GM12865 (cell line): ENCODE measurements around the gene MLN.

Experiments used
- DNase-seq: peaks from one replicate; pipeline ENCODE4 v3.0.0; 2010; ENCODE audit warnings: low read depth
- H3K4me3 ChIP-seq: 2 replicates; pipeline ENCODE4 v1.5.1; 2011; ENCODE audit warnings: mild to moderate bottlenecking, low read depth, low read length, control low read depth
- CTCF ChIP-seq: IDR thresholded peaks from 2 replicates; pipeline ENCODE4 v1.5.1; 2011; ENCODE audit warnings: low read length, control low read depth, low read depth, inconsistent platforms; ENCODE audit not compliant: insufficient read depth; ENCODE audit errors: missing control alignments

Gene MLN

GRCh38 chr6:33748841-33749240 lies 55.0 kb downstream of the MLN start:
- DNase-seq, result no peak
- no peak overlapping the region for H3K4me3 ChIP-seq
- TF ChIP-seq CTCF, result no peak

- no peak for TF ChIP-seq CTCF
- no peak overlapping the region for H3K4me3 ChIP-seq
- DNase-seq, result no peak
Observed at GRCh38 chr6:33747823-33748222, 56.0 kb downstream of the MLN start.

GRCh38 chr6:33746651-33747100 lies 57.1 kb downstream of the MLN start, which contains the start of gene IP6K3:
IP6K3 (minus strand) TSS chr6:33746905; CDS start chr6:33735476, 11,429 bp downstream.
- no peak for DNase-seq
- no peak within 1 kb of the TSS for H3K4me3 ChIP-seq
- no peak for TF ChIP-seq CTCF

GRCh38 chr6:33746036-33746600 lies 57.7 kb downstream of the MLN start:
- TF ChIP-seq CTCF, result no peak
- DNase-seq, result no peak
- no peak overlapping the region for H3K4me3 ChIP-seq

- TF ChIP-seq CTCF, result no peak
- H3K4me3 ChIP-seq, result no peak overlapping the region
- DNase-seq, result no peak
Observed at GRCh38 chr6:33745548-33745947, 58.3 kb downstream of the MLN start.

- no peak for DNase-seq
- TF ChIP-seq CTCF, result no peak
- no peak overlapping the region for H3K4me3 ChIP-seq
Observed at GRCh38 chr6:33744895-33745546, 58.8 kb downstream of the MLN start.
